Measurements from ENCODE around the gene LRRC10B.
A peak's percentile ranks its signal among the peaks of the same experiment; 100 is the strongest.
"Not testable (repeated sequence)": the region's sequence is repeated elsewhere in the genome, so short reads cannot be mapped to it uniquely, and the experiment has no call there.

LRRC10B gene

GRCh38 chr11:61507962-61508861 is at the start of gene LRRC10B:
LRRC10B (plus strand) TSS chr11:61508749; CDS start chr11:61508999, 250 bp downstream.
- no peak for FAIRE-seq
- DNase-seq (ENCODE audit: extremely low spot score, insufficient read length, low read depth) = no peak

- FAIRE-seq (no peak), DNase-seq (ENCODE audit: extremely low spot score, insufficient read length, low read depth) (no peak)
These were observed 48.1 kb upstream of the LRRC10B start for GRCh38 chr11:61460474-61460881.

- FAIRE-seq = no peak
- no peak for DNase-seq (ENCODE audit: extremely low spot score, insufficient read length, low read depth)
These were observed 47.6 kb upstream of the LRRC10B start for GRCh38 chr11:61460986-61461385.

- not testable (repeated sequence) for FAIRE-seq; DNase-seq (ENCODE audit: extremely low spot score, insufficient read length, low read depth)
These were observed 40.9 kb upstream of the LRRC10B start for GRCh38 chr11:61467602-61468001.

GRCh38 chr11:61468002-61468401 is 40.5 kb upstream of the LRRC10B start:
- FAIRE-seq (no peak), DNase-seq (ENCODE audit: extremely low spot score, insufficient read length, low read depth) (no peak)

GRCh38 chr11:61472282-61472681 is 36.3 kb upstream of the LRRC10B start:
- DNase-seq (ENCODE audit: extremely low spot score, insufficient read length, low read depth) (no peak), FAIRE-seq (no peak)

- no peak for FAIRE-seq
- DNase-seq (ENCODE audit: extremely low spot score, insufficient read length, low read depth) = no peak
These were observed 35.7 kb upstream of the LRRC10B start for GRCh38 chr11:61472868-61473267.

GRCh38 chr11:61473370-61474012 is 35.1 kb upstream of the LRRC10B start:
- no peak for FAIRE-seq

GRCh38 chr11:61474013-61474643 is 34.4 kb upstream of the LRRC10B start:
- FAIRE-seq = no peak

More at GRCh38 chr11:61473370-61474012, 35.1 kb upstream of the LRRC10B start:
- no peak for DNase-seq (ENCODE audit: extremely low spot score, insufficient read length, low read depth)

GRCh38 chr11:61475433-61475832 is 33.1 kb upstream of the LRRC10B start:
- DNase-seq (ENCODE audit: extremely low spot score, insufficient read length, low read depth) (no peak), FAIRE-seq (no peak)

More at GRCh38 chr11:61474013-61474643, 34.4 kb upstream of the LRRC10B start:
- no peak for DNase-seq (ENCODE audit: extremely low spot score, insufficient read length, low read depth)

GRCh38 chr11:61476371-61476770 is 32.2 kb upstream of the LRRC10B start:
- DNase-seq (ENCODE audit: extremely low spot score, insufficient read length, low read depth) = no peak
- no peak for FAIRE-seq

- FAIRE-seq (no peak), DNase-seq (ENCODE audit: extremely low spot score, insufficient read length, low read depth) (no peak)
These were observed 31.4 kb upstream of the LRRC10B start for GRCh38 chr11:61477126-61477525.

- DNase-seq (ENCODE audit: extremely low spot score, insufficient read length, low read depth) = peak; percentile 47
- FAIRE-seq = peak; percentile 50
These were observed 30.8 kb upstream of the LRRC10B start for GRCh38 chr11:61477727-61478148.

- DNase-seq (ENCODE audit: extremely low spot score, insufficient read length, low read depth); FAIRE-seq: not testable (repeated sequence)
These were observed 29.0 kb upstream of the LRRC10B start for GRCh38 chr11:61479360-61480058.

GRCh38 chr11:61480261-61480993 is 28.1 kb upstream of the LRRC10B start:
- DNase-seq (ENCODE audit: extremely low spot score, insufficient read length, low read depth) (no peak), FAIRE-seq (no peak)

GRCh38 chr11:61480994-61481335 is 27.6 kb upstream of the LRRC10B start:
- DNase-seq (ENCODE audit: extremely low spot score, insufficient read length, low read depth) = no peak
- FAIRE-seq = no peak

- no peak for FAIRE-seq
- no peak for DNase-seq (ENCODE audit: extremely low spot score, insufficient read length, low read depth)
These were observed 26.7 kb upstream of the LRRC10B start for GRCh38 chr11:61481806-61482205.

GRCh38 chr11:61482513-61482912 is 26.0 kb upstream of the LRRC10B start:
- FAIRE-seq (no peak), DNase-seq (ENCODE audit: extremely low spot score, insufficient read length, low read depth) (peak; percentile 26)

GRCh38 chr11:61484541-61484940 is 24.0 kb upstream of the LRRC10B start:
- FAIRE-seq = no peak
- DNase-seq (ENCODE audit: extremely low spot score, insufficient read length, low read depth) = no peak
